ENCODE results near the gene PARD3B. TPM values are rescaled to one million over a fixed set of nuclear protein-coding genes. Genes with fewer than 3 reads are reported as not detected.

PARD3B gene
- total and polyA plus RNA-seq, 2 of the 8 experiments (the other 6 are each of a cell fraction or from before 2014, with no cell fraction given) = 1.2 to 5.7 TPM

DNA sequence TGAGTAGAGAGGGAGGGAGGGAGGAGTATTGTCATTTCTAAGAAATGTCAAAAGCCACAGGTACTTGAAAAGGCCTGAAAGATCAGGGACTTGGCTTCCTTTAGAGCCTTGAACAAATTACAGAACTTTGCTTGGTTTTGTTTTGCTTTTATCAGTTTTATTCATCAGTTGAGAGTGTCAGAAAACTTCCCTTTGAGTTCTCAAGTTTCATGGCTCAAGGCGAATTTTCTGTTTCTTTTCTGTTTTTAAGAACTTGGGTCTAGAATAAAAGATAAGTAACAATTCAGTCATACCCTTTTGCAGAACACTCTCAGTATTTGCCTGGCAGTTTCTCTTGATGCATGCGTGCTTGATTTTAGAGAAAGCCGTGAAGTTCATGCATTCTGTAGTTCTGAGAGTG lies 531.9 kb downstream of the PARD3B start:
- Histone ChIP-seq H3K79me1 (ENCODE audit: low read depth, low read length) (no peaks in the 10 kb centered on the region), H3K4me1 (replicated peaks in 1 of 4; ENCODE audit: control insufficient read depth in 3 of 4, insufficient read depth in 4 of 4, low read length in 3 of 4) (peaks cover 0 to 2% (median 0%) of the 10 kb centered on the region in 4 experiments; a peak in 1 of 7 replicates), H2AFZ (ENCODE audit: low read length) (no peak overlapping the region), H3K14ac (ENCODE audit: insufficient read length) (no peak overlapping the region), H2BK12ac (ENCODE audit: low read depth, low read length) (no peak overlapping the region), H4K5ac (ENCODE audit: insufficient read length, low read depth, low read length) (no peak overlapping the region), H2BK15ac (ENCODE audit: low read length) (no peak overlapping the region), H3K23me2 (ENCODE audit: low read depth, low read length) (no peaks in the 10 kb centered on the region), H3K27me3 (replicated peaks in 1 of 4; ENCODE audit: control insufficient read depth in 3 of 4, extremely low read depth in 1 of 4, insufficient read depth in 3 of 4, low read length in 3 of 4) (no peaks in the 10 kb centered on the region), H3K18ac (ENCODE audit: extremely low read depth, low read length) (no peak overlapping the region), H2BK5ac (ENCODE audit: low read depth, low read length) (no peak overlapping the region), H3K4me2 (ENCODE audit: insufficient read depth in 1 of 2, low read depth in 2 of 2, low read length in 2 of 2) (no peak overlapping the region), H4K8ac (ENCODE audit: extremely low read depth, insufficient read depth, low read length) (no peak overlapping the region), H3K79me2 (ENCODE audit: control insufficient read depth in 1 of 2, insufficient read depth in 2 of 2, low read length in 2 of 2) (no peaks in the 10 kb centered on the region), H3K4ac (replicated peaks; ENCODE audit: insufficient read length, low read depth, low read length) (no peak overlapping the region), H3K9me3 (ENCODE audit: insufficient read depth in 2 of 2, low read depth in 1 of 2, low read length in 1 of 2) (no peaks in the 10 kb centered on the region), H2AK5ac (ENCODE audit: low read depth, low read length) (no peak overlapping the region), H3K27ac (ENCODE audit: low read depth, low read length) (no peak overlapping the region), H2BK120ac (replicated peaks; ENCODE audit: low read depth, low read length) (no peak overlapping the region), H2BK20ac (ENCODE audit: low read length) (no peak overlapping the region), H4K20me1 (replicated peaks in 1 of 2; ENCODE audit: control insufficient read depth in 1 of 2, insufficient read depth in 2 of 2, low read length in 2 of 2) (no peaks in the 10 kb centered on the region), H3K23ac (ENCODE audit: insufficient read length) (no peak overlapping the region), H3K36me3 (ENCODE audit: control insufficient read depth in 2 of 4, insufficient read depth in 4 of 4, low read length in 3 of 4) (no peaks in the 10 kb centered on the region), H4K91ac (replicated peaks; ENCODE audit: insufficient read length, low read length) (no peak overlapping the region), H3K9ac (replicated peaks in 1 of 4; ENCODE audit: extremely low read depth in 1 of 4, low read depth in 3 of 4, low read length in 3 of 4) (no peak overlapping the region), H3K56ac (replicated peaks; ENCODE audit: insufficient read length, low read depth, low read length) (no peak overlapping the region), H3K4me3 (ENCODE audit: extremely low read depth in 1 of 4, insufficient read depth in 2 of 4, low read depth in 3 of 4, low read length in 4 of 4) (no peak overlapping the region)
- POLR2A ChIA-PET (ENCODE audit: partially characterized antibody) = no interaction called here
- FAIRE-seq (no peak), DNase-seq (ENCODE audit: low read depth in 1 of 2, low spot score in 2 of 2) (no peak)
- WGBS, 2 experiments (ENCODE audit: extremely low coverage in 1 of 2, insufficient coverage in 1 of 2, insufficient read length in 1 of 2, insufficient replicate concordance in 2 of 2, low coverage in 1 of 2, low lambda C conversion rate in 2 of 2, missing lambda C conversion rate in 1 of 2) = 81% methylated on average over 3 of the region's 3 CpGs; no CpG with 5 or more reads in 1 of the 2 experiments
- CTCF ChIA-PET (ENCODE audit: partially characterized antibody) = no interaction called here
- TF ChIP-seq CEBPB (IDR thresholded peaks at IDR 0.05; ENCODE audit: low read depth, low read length) = no peak
- TF ChIP-seq POLR2A (IDR thresholded peaks at IDR 0.05; ENCODE audit: control extremely low read depth in 1 of 2, low read depth in 2 of 2, low read length in 2 of 2) = no peak
- no peak for TF ChIP-seq NANOG (IDR thresholded peaks at IDR 0.05; ENCODE audit: insufficient read depth, low read depth, low read length, poor library complexity, severe bottlenecking)
- TF ChIP-seq PHF8 (conservative IDR thresholded peaks at IDR 0.05; ENCODE audit: low read depth, low read length) = no peak
- no peak for TF ChIP-seq TAF1 (IDR thresholded peaks at IDR 0.05; ENCODE audit: low read depth, low read length)
- no peak for TF ChIP-seq YY1 (IDR thresholded peaks at IDR 0.05; ENCODE audit: low read depth, low read length)
- TF ChIP-seq, protein P1, sequence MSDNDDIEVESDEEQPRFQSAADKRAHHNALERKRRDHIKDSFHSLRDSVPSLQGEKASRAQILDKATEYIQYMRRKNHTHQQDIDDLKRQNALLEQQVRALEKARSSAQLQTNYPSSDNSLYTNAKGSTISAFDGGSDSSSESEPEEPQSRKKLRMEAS (IDR thresholded peaks at IDR 0.05) = no peak
- TF ChIP-seq, protein P2, sequence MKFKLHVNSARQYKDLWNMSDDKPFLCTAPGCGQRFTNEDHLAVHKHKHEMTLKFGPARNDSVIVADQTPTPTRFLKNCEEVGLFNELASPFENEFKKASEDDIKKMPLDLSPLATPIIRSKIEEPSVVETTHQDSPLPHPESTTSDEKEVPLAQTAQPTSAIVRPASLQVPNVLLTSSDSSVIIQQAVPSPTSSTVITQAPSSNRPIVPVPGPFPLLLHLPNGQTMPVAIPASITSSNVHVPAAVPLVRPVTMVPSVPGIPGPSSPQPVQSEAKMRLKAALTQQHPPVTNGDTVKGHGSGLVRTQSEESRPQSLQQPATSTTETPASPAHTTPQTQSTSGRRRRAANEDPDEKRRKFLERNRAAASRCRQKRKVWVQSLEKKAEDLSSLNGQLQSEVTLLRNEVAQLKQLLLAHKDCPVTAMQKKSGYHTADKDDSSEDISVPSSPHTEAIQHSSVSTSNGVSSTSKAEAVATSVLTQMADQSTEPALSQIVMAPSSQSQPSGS (IDR thresholded peaks at IDR 0.05; ENCODE audit: low read length) = no peak
- TF ChIP-seq GABPA (IDR thresholded peaks at IDR 0.05; ENCODE audit: borderline replicate concordance, insufficient read depth, low read length) = no peak
- no peak for TF ChIP-seq BACH1 (IDR thresholded peaks at IDR 0.05; ENCODE audit: low read length)
- TF ChIP-seq BCL11A (IDR thresholded peaks at IDR 0.05; ENCODE audit: low read depth in 2 of 2, low read length in 2 of 2) = no peak
- TF ChIP-seq, protein P3, sequence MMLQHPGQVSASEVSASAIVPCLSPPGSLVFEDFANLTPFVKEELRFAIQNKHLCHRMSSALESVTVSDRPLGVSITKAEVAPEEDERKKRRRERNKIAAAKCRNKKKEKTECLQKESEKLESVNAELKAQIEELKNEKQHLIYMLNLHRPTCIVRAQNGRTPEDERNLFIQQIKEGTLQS (IDR thresholded peaks at IDR 0.05; ENCODE audit: insufficient read depth, low read depth, low read length) = no peak
- TF ChIP-seq EGR1 (IDR thresholded peaks at IDR 0.05; ENCODE audit: borderline replicate concordance, low read depth, low read length) = no peak

Measured in H1 (cell line).